OCI-LY3 (cell line): Measurements from ENCODE around the gene COL24A1.

Source experiments
- H2AFZ ChIP-seq: fragments of 200-600, 300-600 bp; shearing (Covaris generic); 2 replicates; pipeline ENCODE4 v1.6.0; 2014; ENCODE audit warnings: antibody characterized with exemption, low read depth, low read length
- H3K27ac ChIP-seq: fragments of 200-600, 300-600 bp; sonication (generic); 2 replicates; pipeline ENCODE4 v1.5.1; 2014; ENCODE audit warnings: mild to moderate bottlenecking, low read length, moderate library complexity, mixed read lengths
- H3K27me3 ChIP-seq: fragments of 200-600, 300-600 bp; sonication (generic); 2 replicates; pipeline ENCODE4 v1.6.1; 2014; ENCODE audit warnings: low read depth, low read length, mixed read lengths
- H3K36me3 ChIP-seq: fragments of 200-600, 300-600 bp; sonication (generic); replicated peaks from 2 replicates; pipeline ENCODE3; 2014; ENCODE audit warnings: low read depth, low read length, mixed read lengths
- H3K4me1 ChIP-seq: fragments of 300-600, 200-600 bp; sonication (generic); 2 replicates; pipeline ENCODE4 v1.6.1; 2014; ENCODE audit warnings: low read length, mixed read lengths
- H3K4me2 ChIP-seq: fragments of 200-600, 300-600 bp; sonication (generic); 2 replicates; pipeline ENCODE4 v1.6.1; 2014; ENCODE audit warnings: low read length, mixed read lengths
- H3K4me3 ChIP-seq: fragments of 300-600, 200-600 bp; sonication (generic); 2 replicates; pipeline ENCODE4 v1.5.1; 2014; ENCODE audit warnings: antibody characterized with exemption, mild to moderate bottlenecking, low read length, moderate library complexity
- H3K79me2 ChIP-seq: fragments of 300-600, 200-600 bp; shearing (Covaris generic); 2 replicates; pipeline ENCODE4 v1.6.1; 2014; ENCODE audit warnings: mild to moderate bottlenecking, low read length, mixed read lengths
- H3K9ac ChIP-seq: fragments of 300-600, 200-600 bp; shearing (Covaris generic); 2 replicates; pipeline ENCODE4 v1.6.0; 2014; ENCODE audit warnings: mild to moderate bottlenecking, low read length, moderate library complexity
- H3K9me3 ChIP-seq: fragments of 200-600, 300-600 bp; shearing (Covaris generic); 2 replicates; pipeline ENCODE4 v1.6.1; 2014; ENCODE audit warnings: low read length, mixed read lengths; ENCODE audit not compliant: insufficient read depth
- H4K20me1 ChIP-seq: fragments of 200-600, 300-600 bp; sonication (generic); 2 replicates; pipeline ENCODE4 v1.6.1; 2016; ENCODE audit warnings: low read length, mixed read lengths; ENCODE audit not compliant: insufficient read depth
- CTCF ChIP-seq: fragments of 200-600, 300-600 bp; sonication (generic); IDR thresholded peaks from 2 replicates; pipeline ENCODE4 v1.5.1; 2014; ENCODE audit warnings: antibody characterized with exemption, low read length, low read depth
- EZH2phosphoT487 ChIP-seq: fragments of 200-600 bp; shearing (Covaris generic); IDR thresholded peaks from 2 replicates; pipeline ENCODE4 v1.6.1; 2018; ENCODE audit warnings: antibody characterized with exemption, mixed run types, low read depth

The COL24A1 gene

GRCh38 chr1:85816606-85817005, 340.0 kb downstream of the COL24A1 start:
- H3K9me3 ChIP-seq, result no peaks in the 10 kb centered on the region
- TF ChIP-seq EZH2phosphoT487 (no peak), CTCF (no peak)
- no peak overlapping the region for H3K4me2 ChIP-seq
- H2AFZ ChIP-seq, result no peak overlapping the region
- no peaks in the 10 kb centered on the region for H4K20me1 ChIP-seq
- H3K79me2 ChIP-seq, result no peaks in the 10 kb centered on the region
- H3K36me3 ChIP-seq, result no peaks in the 10 kb centered on the region
- H3K4me1 ChIP-seq, result no peaks in the 10 kb centered on the region
- H3K4me3 ChIP-seq, result no peak overlapping the region
- no peak overlapping the region for H3K9ac ChIP-seq
- H3K27me3 ChIP-seq, result no peaks in the 10 kb centered on the region
- H3K27ac ChIP-seq, result no peak overlapping the region

GRCh38 chr1:85815906-85816305, 340.7 kb downstream of the COL24A1 start:
- no peaks in the 10 kb centered on the region for H3K27me3 ChIP-seq
- TF ChIP-seq CTCF (no peak), EZH2phosphoT487 (no peak)
- no peak overlapping the region for H3K4me3 ChIP-seq
- H3K4me2 ChIP-seq, result no peak overlapping the region
- H3K79me2 ChIP-seq, result no peaks in the 10 kb centered on the region
- no peaks in the 10 kb centered on the region for H4K20me1 ChIP-seq
- no peaks in the 10 kb centered on the region for H3K36me3 ChIP-seq
- no peaks in the 10 kb centered on the region for H3K4me1 ChIP-seq
- H3K9ac ChIP-seq, result no peak overlapping the region
- no peak overlapping the region for H2AFZ ChIP-seq
- H3K27ac ChIP-seq, result no peak overlapping the region
- H3K9me3 ChIP-seq, result no peaks in the 10 kb centered on the region

- no peak overlapping the region for H2AFZ ChIP-seq
- no peak overlapping the region for H3K4me3 ChIP-seq
- no peaks in the 10 kb centered on the region for H3K9me3 ChIP-seq
- no peaks in the 10 kb centered on the region for H3K79me2 ChIP-seq
- H3K4me2 ChIP-seq, result no peak overlapping the region
- no peaks in the 10 kb centered on the region for H3K4me1 ChIP-seq
- no peaks in the 10 kb centered on the region for H3K27me3 ChIP-seq
- no peak overlapping the region for H3K27ac ChIP-seq
- H3K9ac ChIP-seq, result no peak overlapping the region
- H3K36me3 ChIP-seq, result no peaks in the 10 kb centered on the region
- TF ChIP-seq CTCF (no peak), EZH2phosphoT487 (no peak)
- no peaks in the 10 kb centered on the region for H4K20me1 ChIP-seq
Measured at GRCh38 chr1:85806236-85806965, 350.2 kb downstream of the COL24A1 start.

GRCh38 chr1:85801520-85801919, 355.1 kb downstream of the COL24A1 start:
- H3K36me3 ChIP-seq, result no peaks in the 10 kb centered on the region
- no peaks in the 10 kb centered on the region for H3K9me3 ChIP-seq
- TF ChIP-seq EZH2phosphoT487 (no peak), CTCF (no peak)
- H3K4me3 ChIP-seq, result no peak overlapping the region
- H4K20me1 ChIP-seq, result no peaks in the 10 kb centered on the region
- H3K27me3 ChIP-seq, result no peaks in the 10 kb centered on the region
- no peaks in the 10 kb centered on the region for H3K4me1 ChIP-seq
- no peak overlapping the region for H3K4me2 ChIP-seq
- no peak overlapping the region for H3K27ac ChIP-seq
- H3K9ac ChIP-seq, result no peak overlapping the region
- H2AFZ ChIP-seq, result no peak overlapping the region
- H3K79me2 ChIP-seq, result no peaks in the 10 kb centered on the region
